ENCODE results near the gene MRTFB.
A peak's percentile ranks its signal among the peaks of the same experiment; 100 is the strongest.

The MRTFB gene

DNA sequence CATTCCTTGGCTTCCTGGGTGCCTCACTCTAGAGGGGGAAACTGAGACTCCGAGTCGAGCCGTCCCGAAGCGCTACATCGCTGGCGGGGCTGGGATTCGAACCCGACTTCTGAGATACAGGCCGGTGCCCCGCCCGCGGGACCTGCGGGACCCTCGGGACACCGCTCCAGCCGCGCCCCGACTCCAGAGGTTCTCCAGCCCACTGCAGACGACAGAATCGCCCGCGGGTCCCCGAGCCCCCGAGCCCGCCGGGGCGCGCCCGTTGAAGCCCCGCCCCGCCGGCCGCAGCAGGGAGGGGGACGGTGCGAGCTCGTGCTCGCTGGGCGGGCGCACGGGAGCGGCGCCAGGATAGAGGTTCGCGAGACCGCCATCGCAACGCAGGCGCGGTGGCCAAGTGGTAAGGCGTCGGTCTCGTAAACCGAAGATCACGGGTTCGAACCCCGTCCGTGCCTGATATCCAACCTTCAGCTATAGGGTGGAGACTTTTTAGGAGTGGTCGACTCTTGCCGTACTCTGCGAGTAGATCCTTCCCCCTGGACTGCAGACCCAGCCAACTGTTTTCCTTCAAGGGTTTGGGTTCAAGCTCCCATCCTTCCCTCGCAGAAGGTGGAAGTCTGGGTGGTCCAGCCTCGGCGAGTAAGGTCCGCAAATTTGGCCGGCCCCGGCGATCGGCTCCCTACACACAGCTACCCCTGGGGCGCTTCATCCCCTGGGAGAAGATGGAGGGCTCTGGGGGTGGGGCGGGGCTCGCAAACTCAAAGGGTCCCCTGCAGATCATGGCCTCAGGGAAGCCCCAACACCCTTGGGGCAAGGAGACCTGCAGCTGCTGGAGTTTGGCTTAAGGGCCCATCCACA is 214.6 kb downstream of the MRTFB start:
- Histone ChIP-seq H3K27me3 (ENCODE audit: insufficient read depth, poor library complexity, severe bottlenecking) (no peaks in the 10 kb centered on the region), H3K4me3 (replicated peaks; ENCODE audit: insufficient read depth, low read length) (peak overlapping the region; percentile 90), H3K27ac (replicated peaks) (0 out of 2 replicates have a peak overlapping the region, but pooled peaks have one; percentile 0)
- peak; percentile 91 to 98 for DNase-seq (ENCODE audit: low read depth in 1 of 2, low spot score in 1 of 2)
- TF ChIP-seq SPI1 (IDR thresholded peaks at IDR 0.05; ENCODE audit: borderline replicate concordance, low read depth) (no peak), POLR2AphosphoS5 (IDR thresholded peaks at IDR 0.05; ENCODE audit: low read depth) (no peak), GABPA (IDR thresholded peaks at IDR 0.05; ENCODE audit: low read depth) (no peak)
- TF ChIP-seq, protein P1, sequence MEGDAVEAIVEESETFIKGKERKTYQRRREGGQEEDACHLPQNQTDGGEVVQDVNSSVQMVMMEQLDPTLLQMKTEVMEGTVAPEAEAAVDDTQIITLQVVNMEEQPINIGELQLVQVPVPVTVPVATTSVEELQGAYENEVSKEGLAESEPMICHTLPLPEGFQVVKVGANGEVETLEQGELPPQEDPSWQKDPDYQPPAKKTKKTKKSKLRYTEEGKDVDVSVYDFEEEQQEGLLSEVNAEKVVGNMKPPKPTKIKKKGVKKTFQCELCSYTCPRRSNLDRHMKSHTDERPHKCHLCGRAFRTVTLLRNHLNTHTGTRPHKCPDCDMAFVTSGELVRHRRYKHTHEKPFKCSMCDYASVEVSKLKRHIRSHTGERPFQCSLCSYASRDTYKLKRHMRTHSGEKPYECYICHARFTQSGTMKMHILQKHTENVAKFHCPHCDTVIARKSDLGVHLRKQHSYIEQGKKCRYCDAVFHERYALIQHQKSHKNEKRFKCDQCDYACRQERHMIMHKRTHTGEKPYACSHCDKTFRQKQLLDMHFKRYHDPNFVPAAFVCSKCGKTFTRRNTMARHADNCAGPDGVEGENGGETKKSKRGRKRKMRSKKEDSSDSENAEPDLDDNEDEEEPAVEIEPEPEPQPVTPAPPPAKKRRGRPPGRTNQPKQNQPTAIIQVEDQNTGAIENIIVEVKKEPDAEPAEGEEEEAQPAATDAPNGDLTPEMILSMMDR (IDR thresholded peaks at IDR 0.05; ENCODE audit: insufficient read depth, low read length), result no peak
- TF ChIP-seq, protein P2, sequence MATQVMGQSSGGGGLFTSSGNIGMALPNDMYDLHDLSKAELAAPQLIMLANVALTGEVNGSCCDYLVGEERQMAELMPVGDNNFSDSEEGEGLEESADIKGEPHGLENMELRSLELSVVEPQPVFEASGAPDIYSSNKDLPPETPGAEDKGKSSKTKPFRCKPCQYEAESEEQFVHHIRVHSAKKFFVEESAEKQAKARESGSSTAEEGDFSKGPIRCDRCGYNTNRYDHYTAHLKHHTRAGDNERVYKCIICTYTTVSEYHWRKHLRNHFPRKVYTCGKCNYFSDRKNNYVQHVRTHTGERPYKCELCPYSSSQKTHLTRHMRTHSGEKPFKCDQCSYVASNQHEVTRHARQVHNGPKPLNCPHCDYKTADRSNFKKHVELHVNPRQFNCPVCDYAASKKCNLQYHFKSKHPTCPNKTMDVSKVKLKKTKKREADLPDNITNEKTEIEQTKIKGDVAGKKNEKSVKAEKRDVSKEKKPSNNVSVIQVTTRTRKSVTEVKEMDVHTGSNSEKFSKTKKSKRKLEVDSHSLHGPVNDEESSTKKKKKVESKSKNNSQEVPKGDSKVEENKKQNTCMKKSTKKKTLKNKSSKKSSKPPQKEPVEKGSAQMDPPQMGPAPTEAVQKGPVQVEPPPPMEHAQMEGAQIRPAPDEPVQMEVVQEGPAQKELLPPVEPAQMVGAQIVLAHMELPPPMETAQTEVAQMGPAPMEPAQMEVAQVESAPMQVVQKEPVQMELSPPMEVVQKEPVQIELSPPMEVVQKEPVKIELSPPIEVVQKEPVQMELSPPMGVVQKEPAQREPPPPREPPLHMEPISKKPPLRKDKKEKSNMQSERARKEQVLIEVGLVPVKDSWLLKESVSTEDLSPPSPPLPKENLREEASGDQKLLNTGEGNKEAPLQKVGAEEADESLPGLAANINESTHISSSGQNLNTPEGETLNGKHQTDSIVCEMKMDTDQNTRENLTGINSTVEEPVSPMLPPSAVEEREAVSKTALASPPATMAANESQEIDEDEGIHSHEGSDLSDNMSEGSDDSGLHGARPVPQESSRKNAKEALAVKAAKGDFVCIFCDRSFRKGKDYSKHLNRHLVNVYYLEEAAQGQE (IDR thresholded peaks at IDR 0.05; ENCODE audit: insufficient replicate concordance, low read depth), result no peak

DNA sequence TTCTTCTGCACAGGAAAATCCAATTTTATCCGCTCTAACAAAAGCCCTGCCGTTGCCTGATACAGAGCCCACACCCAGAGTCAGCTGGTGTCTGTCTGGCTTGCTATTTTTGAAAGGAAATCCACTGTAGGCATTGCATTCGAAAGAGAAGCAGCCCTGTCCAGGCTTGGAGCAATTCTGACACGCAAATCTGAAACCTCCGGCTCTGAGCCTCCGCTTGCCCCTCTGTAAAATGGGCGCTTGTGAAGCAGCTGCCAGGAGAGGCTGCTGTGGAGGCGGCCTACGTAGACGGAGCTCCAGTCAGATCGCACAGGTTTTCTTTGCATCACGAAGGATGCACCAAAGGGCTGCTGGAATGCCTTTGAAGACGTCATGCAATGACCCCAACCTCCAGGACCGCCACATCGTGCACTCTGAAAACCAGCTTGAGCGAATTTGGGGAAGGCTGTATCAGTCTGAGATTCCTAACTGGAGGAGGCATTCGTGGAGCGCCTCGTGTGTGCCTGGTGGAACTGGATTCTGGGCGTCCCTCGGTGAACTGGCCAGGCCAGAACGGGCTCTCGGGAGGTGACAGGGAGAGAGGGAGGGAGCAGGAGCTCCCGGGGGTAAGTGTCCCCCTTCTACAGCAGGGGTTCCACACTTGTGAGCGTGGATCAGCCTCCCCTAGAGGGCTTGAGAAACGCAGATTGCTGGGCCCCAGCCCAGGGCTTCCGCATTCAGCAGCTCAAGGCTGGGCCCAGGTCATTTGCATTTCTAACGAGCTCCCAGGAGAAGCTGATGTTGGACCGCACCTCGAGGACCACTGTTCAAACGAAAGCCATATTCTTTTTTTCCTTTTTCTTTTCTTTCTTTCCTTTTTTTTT is 215.5 kb downstream of the MRTFB start:
- Histone ChIP-seq H3K4me3 (replicated peaks; ENCODE audit: insufficient read depth, low read length) (peak overlapping the region; percentile 90; the same call in 1 of the 2 replicates), H3K27me3 (ENCODE audit: insufficient read depth, poor library complexity, severe bottlenecking) (no peaks in the 10 kb centered on the region), H3K27ac (replicated peaks) (no peak overlapping the region)
- DNase-seq (ENCODE audit: low read depth in 1 of 2, low spot score in 1 of 2), result no peak
- no peak for TF ChIP-seq GABPA (IDR thresholded peaks at IDR 0.05; ENCODE audit: low read depth)
- TF ChIP-seq, protein P1 (IDR thresholded peaks at IDR 0.05; ENCODE audit: insufficient read depth, low read length), result no peak
- TF ChIP-seq POLR2AphosphoS5 (IDR thresholded peaks at IDR 0.05; ENCODE audit: low read depth), result no peak
- TF ChIP-seq, protein P2 (IDR thresholded peaks at IDR 0.05; ENCODE audit: insufficient replicate concordance, low read depth), result no peak
- TF ChIP-seq SPI1 (IDR thresholded peaks at IDR 0.05; ENCODE audit: borderline replicate concordance, low read depth), result no peak

- DNase-seq (ENCODE audit: low read depth in 1 of 2, low spot score in 1 of 2), result peak in 1 of 2 experiments; percentile 51
These were observed 218.7 kb downstream of the MRTFB start for GRCh38 chr16:14289692-14290340.

More at GRCh38 chr16:14289692-14290340, 218.7 kb downstream of the MRTFB start:
- H3K27ac ChIP-seq (replicated peaks), result no peak overlapping the region
- H3K4me3 ChIP-seq (replicated peaks; ENCODE audit: insufficient read depth, low read length), result no peak overlapping the region
- H3K27me3 ChIP-seq (ENCODE audit: insufficient read depth, poor library complexity, severe bottlenecking), result no peaks in the 10 kb centered on the region
- TF ChIP-seq, protein P1 (IDR thresholded peaks at IDR 0.05; ENCODE audit: insufficient read depth, low read length), result peak; percentile 69
- no peak for TF ChIP-seq SPI1 (IDR thresholded peaks at IDR 0.05; ENCODE audit: borderline replicate concordance, low read depth)

All from HL-60 (cell line).